Measurements from ENCODE around the gene CAPZA1.
"Not testable (repeated sequence)": the region's sequence is repeated elsewhere in the genome, so short reads cannot be mapped to it uniquely, and the experiment has no call there.

CAPZA1 gene

GRCh38 chr1:112619518-112620376 is at the start of gene CAPZA1:
Gene CAPZA1, plus strand, starts transcription at chr1:112619832. Its CDS starts 13 bp downstream, at chr1:112619845.
- DNase-seq, result peak; percentile 96

GRCh38 chr1:112575154-112575804 is 44.4 kb upstream of the CAPZA1 start:
- no peak for DNase-seq

GRCh38 chr1:112576240-112576639 is 43.4 kb upstream of the CAPZA1 start:
- no peak for DNase-seq

GRCh38 chr1:112579801-112580510 is 39.7 kb upstream of the CAPZA1 start:
- no peak for DNase-seq

GRCh38 chr1:112581586-112582192 is 37.9 kb upstream of the CAPZA1 start:
- no peak for DNase-seq

GRCh38 chr1:112583366-112583765 is 36.3 kb upstream of the CAPZA1 start:
- DNase-seq, result no peak

GRCh38 chr1:112589766-112590165 is 29.9 kb upstream of the CAPZA1 start:
- no peak for DNase-seq

GRCh38 chr1:112594208-112594876 is 25.3 kb upstream of the CAPZA1 start:
- DNase-seq, result no peak

- DNase-seq, result no peak
Observed at GRCh38 chr1:112599477-112599876, 20.2 kb upstream of the CAPZA1 start.

GRCh38 chr1:112603012-112603411 is 16.6 kb upstream of the CAPZA1 start:
- DNase-seq, result no peak

GRCh38 chr1:112603541-112603940 is 16.1 kb upstream of the CAPZA1 start:
- no peak for DNase-seq

- DNase-seq, result no peak
Observed at GRCh38 chr1:112605633-112606327, 13.9 kb upstream of the CAPZA1 start.

GRCh38 chr1:112614460-112615065 is 5.1 kb upstream of the CAPZA1 start:
- no peak for DNase-seq

GRCh38 chr1:112618114-112618720 is 1.4 kb upstream of the CAPZA1 start:
- DNase-seq, result no peak

GRCh38 chr1:112618721-112619517 is 713 bp upstream of the CAPZA1 start, which contains the start of gene ST7L:
Gene ST7L, minus strand, starts transcription at chr1:112619141. Its CDS starts 28 bp downstream, at chr1:112619113.
- DNase-seq, result peak; percentile 90

- no peak for DNase-seq
Observed at GRCh38 chr1:112620377-112620695, 704 bp downstream of the CAPZA1 start.

GRCh38 chr1:112624493-112624892 is 4.9 kb downstream of the CAPZA1 start:
- not testable (repeated sequence) for DNase-seq

- no peak for DNase-seq
Observed at GRCh38 chr1:112625696-112626095, 6.1 kb downstream of the CAPZA1 start.

- no peak for DNase-seq
Observed at GRCh38 chr1:112626193-112626592, 6.6 kb downstream of the CAPZA1 start.

GRCh38 chr1:112626887-112627286 is 7.3 kb downstream of the CAPZA1 start:
- DNase-seq, result no peak
